HEK293 (cell line): ENCODE measurements around the gene SCFD2.

ENCODE experiments used
- CTCF ChIA-PET: fragments of 350-600 bp; formaldehyde crosslinking; extraction: SDS; loops from one replicate; lab custom pipeline; 2021; ENCODE audit warnings: antibody characterized with exemption; lab: Yijun Ruan, JAX
- POLR2A ChIA-PET: fragments of 300-600 bp; formaldehyde crosslinking; extraction: SDS; loops from one replicate; lab custom pipeline; 2020; ENCODE audit warnings: antibody characterized with exemption, inconsistent platforms; lab: Yijun Ruan, JAX
- H3K27ac ChIP-seq: fragments of 200-500 bp; sonication (Bioruptor generic); 2 replicates; pipeline ENCODE4 v1.5.1; 2014; ENCODE audit warnings: low read depth, low read length, control low read depth, inconsistent platforms; ENCODE audit errors: extremely low read depth
- H3K36me3 ChIP-seq, 2 experiments: fragments of 200-500 bp in 1 of 2; sonication (Bioruptor generic) in 1 of 2; 1 replicate in 1 of 2; 2 replicates in 1 of 2; pipeline ENCODE4 v1.5.1; 2014 to 2017; ENCODE audit warnings: inconsistent platforms in 2 of 2, low read length in 2 of 2; ENCODE audit not compliant: control insufficient read depth in 2 of 2, insufficient read depth in 1 of 2
- H3K4me1 ChIP-seq: fragments of 200-500 bp; sonication (Bioruptor generic); 2 replicates; pipeline ENCODE4 v1.5.1; 2014; ENCODE audit warnings: mild to moderate bottlenecking, low read length, inconsistent platforms; ENCODE audit not compliant: control insufficient read depth, insufficient read depth
- H3K4me3 ChIP-seq: 2 replicates; pipeline ENCODE4 v1.5.1; 2011; ENCODE audit warnings: low read depth, mild to moderate bottlenecking, control low read depth, low read length, moderate library complexity
- H3K9me3 ChIP-seq: fragments of 200-500 bp; sonication (Bioruptor generic); 2 replicates; pipeline ENCODE4 v1.5.1; 2014; ENCODE audit warnings: low read depth, low read length, inconsistent platforms; ENCODE audit not compliant: control insufficient read depth, insufficient read depth
- KLF9 ChIP-seq: fragments of 450-650 bp; formaldehyde crosslinking; IDR thresholded peaks from 2 replicates; pipeline ENCODE4 v1.5.1; 2016; ENCODE audit warnings: missing biosample characterization, missing genetic modification characterization, low read depth
- MYNN ChIP-seq: fragments of 450-650 bp; formaldehyde crosslinking; IDR thresholded peaks from 2 replicates; pipeline ENCODE4 v1.5.1; 2016; ENCODE audit warnings: missing biosample characterization, missing genetic modification characterization, borderline replicate concordance
- MZF1 ChIP-seq: fragments of 450-650 bp; formaldehyde crosslinking; IDR thresholded peaks from 2 replicates; pipeline ENCODE4 v1.5.1; 2017; ENCODE audit warnings: missing biosample characterization, missing genetic modification characterization, borderline replicate concordance
- SP7 ChIP-seq: fragments of 450-650 bp; formaldehyde crosslinking; IDR thresholded peaks from 2 replicates; pipeline ENCODE4 v1.5.1; 2016; ENCODE audit warnings: missing biosample characterization, missing genetic modification characterization
- TRIM28 ChIP-seq: IDR thresholded peaks from 2 replicates; pipeline ENCODE4 v1.6.1; 2011; ENCODE audit warnings: low read length, control low read depth, borderline replicate concordance
- ZNF138 ChIP-seq: fragments of 450-650 bp; formaldehyde crosslinking; IDR thresholded peaks from 2 replicates; pipeline ENCODE4 v1.5.1; 2016; ENCODE audit warnings: missing biosample characterization, missing genetic modification characterization, borderline replicate concordance
- ZNF248 ChIP-seq: fragments of 450-650 bp; formaldehyde crosslinking; IDR thresholded peaks from 2 replicates; pipeline ENCODE4 v1.5.1; 2017; ENCODE audit warnings: missing biosample characterization, missing genetic modification characterization
- ZNF274 ChIP-seq, 2 experiments: fragments of 200-500 bp in 1 of 2; fragments of 450-650 bp in 1 of 2; sonication (Bioruptor generic) in 1 of 2; formaldehyde crosslinking in 1 of 2; IDR thresholded peaks; 2 replicates each; pipeline versions ENCODE4 v1.5.1 to v1.6.1; 2014 to 2016; ENCODE audit warnings: borderline replicate concordance in 1 of 2, inconsistent platforms in 1 of 2, low read length in 1 of 2, missing biosample characterization in 1 of 2, missing genetic modification characterization in 1 of 2
- ZNF521 ChIP-seq: fragments of 450-650 bp; formaldehyde crosslinking; IDR thresholded peaks from 2 replicates; pipeline ENCODE4 v1.5.1; 2017; ENCODE audit warnings: missing biosample characterization, mild to moderate bottlenecking, missing genetic modification characterization
- ZNF529 ChIP-seq: fragments of 450-650 bp; formaldehyde crosslinking; IDR thresholded peaks from 2 replicates; pipeline ENCODE4 v1.5.1; 2017; ENCODE audit warnings: missing genetic modification characterization, missing biosample characterization; ENCODE audit not compliant: insufficient replicate concordance
- ZNF544 ChIP-seq: fragments of 450-650 bp; formaldehyde crosslinking; IDR thresholded peaks from 2 replicates; pipeline ENCODE4 v1.5.0; 2017; ENCODE audit warnings: missing biosample characterization, missing genetic modification characterization
- ZNF843 ChIP-seq: fragments of 450-650 bp; formaldehyde crosslinking; IDR thresholded peaks from 2 replicates; pipeline ENCODE4 v1.5.1; 2016; ENCODE audit warnings: missing biosample characterization, missing genetic modification characterization
- ZSCAN23 ChIP-seq: fragments of 450-650 bp; formaldehyde crosslinking; IDR thresholded peaks from 2 replicates; pipeline ENCODE4 v1.5.1; 2016; ENCODE audit warnings: missing biosample characterization, missing genetic modification characterization
- TF ChIP-seq, protein P1 (sequence below): fragments of 450-650 bp; formaldehyde crosslinking; IDR thresholded peaks from 2 replicates; pipeline ENCODE4 v1.5.1; 2017; ENCODE audit warnings: missing biosample characterization, missing genetic modification characterization
- TF ChIP-seq, protein P2 (sequence below): fragments of 450-650 bp; formaldehyde crosslinking; conservative IDR thresholded peaks from 2 replicates; pipeline ENCODE4 v1.5.1; 2016; ENCODE audit warnings: low read depth, missing biosample characterization, missing genetic modification characterization
- TF ChIP-seq, protein P3 (sequence below): fragments of 450-650 bp; formaldehyde crosslinking; IDR thresholded peaks from 2 replicates; pipeline ENCODE4 v1.5.1; 2017; ENCODE audit warnings: missing biosample characterization, missing genetic modification characterization

SCFD2 gene

DNA sequence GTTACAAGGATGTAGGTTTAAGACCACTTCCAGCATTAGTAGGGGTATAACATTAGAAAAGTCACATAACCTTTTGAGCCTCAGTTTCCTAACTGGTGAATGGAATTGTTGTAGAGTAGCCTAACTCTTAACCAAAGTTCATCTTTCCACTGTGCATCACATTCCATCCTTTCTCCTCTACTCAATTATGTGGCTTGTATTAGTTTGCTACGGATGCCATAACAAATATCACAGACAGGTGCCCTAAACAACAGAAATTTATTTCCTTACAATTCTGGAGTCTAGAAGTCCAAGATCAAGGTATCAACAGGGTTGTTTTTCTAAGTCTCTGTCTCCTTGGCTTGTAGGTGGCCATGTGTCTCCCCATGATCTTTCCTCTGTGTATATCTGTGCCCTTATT lies 271.8 kb downstream of the SCFD2 start:
- no peaks in the 10 kb centered on the region for H3K36me3 ChIP-seq
- TF ChIP-seq ZNF138 (tag by site-specific recombination) (no peak), MZF1 (tag by site-specific recombination) (no peak)
- TF ChIP-seq, protein P1, sequence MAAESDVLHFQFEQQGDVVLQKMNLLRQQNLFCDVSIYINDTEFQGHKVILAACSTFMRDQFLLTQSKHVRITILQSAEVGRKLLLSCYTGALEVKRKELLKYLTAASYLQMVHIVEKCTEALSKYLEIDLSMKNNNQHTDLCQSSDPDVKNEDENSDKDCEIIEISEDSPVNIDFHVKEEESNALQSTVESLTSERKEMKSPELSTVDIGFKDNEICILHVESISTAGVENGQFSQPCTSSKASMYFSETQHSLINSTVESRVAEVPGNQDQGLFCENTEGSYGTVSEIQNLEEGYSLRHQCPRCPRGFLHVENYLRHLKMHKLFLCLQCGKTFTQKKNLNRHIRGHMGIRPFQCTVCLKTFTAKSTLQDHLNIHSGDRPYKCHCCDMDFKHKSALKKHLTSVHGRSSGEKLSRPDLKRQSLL (tag by site-specific recombination): no peak
- TF ChIP-seq, protein P2, sequence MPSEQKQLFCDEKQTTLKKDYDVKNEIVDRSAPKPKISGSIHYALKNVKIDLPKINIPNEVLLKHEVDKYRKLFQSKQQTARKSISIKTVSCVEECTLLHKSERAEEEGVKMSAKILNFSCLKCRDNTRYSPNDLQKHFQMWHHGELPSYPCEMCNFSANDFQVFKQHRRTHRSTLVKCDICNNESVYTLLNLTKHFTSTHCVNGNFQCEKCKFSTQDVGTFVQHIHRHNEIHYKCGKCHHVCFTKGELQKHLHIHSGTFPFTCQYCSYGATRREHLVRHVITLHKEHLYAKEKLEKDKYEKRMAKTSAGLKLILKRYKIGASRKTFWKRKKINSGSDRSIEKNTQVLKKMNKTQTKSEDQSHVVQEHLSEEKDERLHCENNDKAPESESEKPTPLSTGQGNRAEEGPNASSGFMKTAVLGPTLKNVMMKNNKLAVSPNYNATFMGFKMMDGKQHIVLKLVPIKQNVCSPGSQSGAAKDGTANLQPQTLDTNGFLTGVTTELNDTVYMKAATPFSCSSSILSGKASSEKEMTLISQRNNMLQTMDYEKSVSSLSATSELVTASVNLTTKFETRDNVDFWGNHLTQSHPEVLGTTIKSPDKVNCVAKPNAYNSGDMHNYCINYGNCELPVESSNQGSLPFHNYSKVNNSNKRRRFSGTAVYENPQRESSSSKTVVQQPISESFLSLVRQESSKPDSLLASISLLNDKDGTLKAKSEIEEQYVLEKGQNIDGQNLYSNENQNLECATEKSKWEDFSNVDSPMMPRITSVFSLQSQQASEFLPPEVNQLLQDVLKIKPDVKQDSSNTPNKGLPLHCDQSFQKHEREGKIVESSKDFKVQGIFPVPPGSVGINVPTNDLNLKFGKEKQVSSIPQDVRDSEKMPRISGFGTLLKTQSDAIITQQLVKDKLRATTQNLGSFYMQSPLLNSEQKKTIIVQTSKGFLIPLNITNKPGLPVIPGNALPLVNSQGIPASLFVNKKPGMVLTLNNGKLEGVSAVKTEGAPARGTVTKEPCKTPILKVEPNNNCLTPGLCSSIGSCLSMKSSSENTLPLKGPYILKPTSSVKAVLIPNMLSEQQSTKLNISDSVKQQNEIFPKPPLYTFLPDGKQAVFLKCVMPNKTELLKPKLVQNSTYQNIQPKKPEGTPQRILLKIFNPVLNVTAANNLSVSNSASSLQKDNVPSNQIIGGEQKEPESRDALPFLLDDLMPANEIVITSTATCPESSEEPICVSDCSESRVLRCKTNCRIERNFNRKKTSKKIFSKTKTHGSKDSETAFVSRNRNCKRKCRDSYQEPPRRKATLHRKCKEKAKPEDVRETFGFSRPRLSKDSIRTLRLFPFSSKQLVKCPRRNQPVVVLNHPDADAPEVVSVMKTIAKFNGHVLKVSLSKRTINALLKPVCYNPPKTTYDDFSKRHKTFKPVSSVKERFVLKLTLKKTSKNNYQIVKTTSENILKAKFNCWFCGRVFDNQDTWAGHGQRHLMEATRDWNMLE (tag by site-specific recombination): no peak
- H3K4me3 ChIP-seq: no peak overlapping the region
- ChIA-PET CTCF (no interaction called here), POLR2A (no interaction called here)
- H3K27ac ChIP-seq: no peak overlapping the region
- H3K9me3 ChIP-seq: no peaks in the 10 kb centered on the region
- no peaks in the 10 kb centered on the region for H3K4me1 ChIP-seq

DNA sequence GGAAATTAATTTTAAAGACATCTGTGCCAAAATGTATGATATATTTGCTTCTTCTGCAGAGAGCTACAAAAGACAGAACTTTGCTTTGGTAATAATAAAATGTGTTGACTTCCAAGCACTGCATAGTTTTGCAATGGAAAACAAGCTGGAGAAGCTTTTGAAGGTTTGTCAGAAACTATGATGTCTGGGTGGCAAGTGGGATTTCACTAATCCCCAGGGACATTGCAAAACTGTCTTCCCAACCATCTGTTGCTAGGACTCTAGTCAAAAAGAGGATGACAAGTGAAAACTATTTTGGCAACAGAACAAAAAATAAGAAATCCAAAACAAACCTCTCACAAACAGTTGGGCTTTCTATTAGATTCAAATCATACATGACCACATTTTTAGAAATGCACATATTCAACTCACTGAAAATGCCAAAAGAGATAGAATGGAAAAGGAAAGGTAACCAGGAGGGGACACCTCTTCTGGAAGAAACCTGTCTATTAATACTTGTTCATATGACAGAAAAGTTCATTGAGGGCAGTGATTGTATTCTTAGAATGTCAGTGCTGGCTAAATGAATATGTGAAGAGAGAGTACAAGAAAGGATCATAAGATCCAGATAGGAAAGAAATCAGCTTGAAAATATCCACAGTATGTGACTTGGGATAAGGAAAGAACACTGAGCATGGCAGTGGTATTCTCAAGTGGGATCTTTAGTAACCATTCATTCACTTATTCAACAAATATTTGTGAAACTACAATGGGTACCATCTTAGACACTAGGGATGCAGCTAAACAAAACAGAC lies 275.7 kb downstream of the SCFD2 start:
- Histone ChIP-seq H3K27ac (no peak overlapping the region), H3K9me3 (no peaks in the 10 kb centered on the region), H3K4me3 (no peak overlapping the region)
- CTCF ChIA-PET: interaction anchor here (0.6 kb wide), 1 partner anchor 9 kb away, joined by 3 read pairs; no protein-coding TSS in a partner anchor
- TF ChIP-seq, protein P2 (tag by site-specific recombination): no peak
- TF ChIP-seq ZNF544 (tag by site-specific recombination): no peak
- no peak for TF ChIP-seq ZNF248 (tag by site-specific recombination)
- TF ChIP-seq, protein P1 (tag by site-specific recombination): no peak
- no peak for TF ChIP-seq ZNF521 (tag by site-specific recombination)
- TF ChIP-seq TRIM28: no peak
- TF ChIP-seq SP7 (tag by site-specific recombination): no peak
- no peak for TF ChIP-seq ZSCAN23 (tag by site-specific recombination)
- no peak for TF ChIP-seq ZNF843 (tag by site-specific recombination)
- TF ChIP-seq MYNN (tag by site-specific recombination): no peak
- TF ChIP-seq ZNF529 (tag by site-specific recombination): no peak
- no peak for TF ChIP-seq KLF9 (tag by site-specific recombination)
- TF ChIP-seq, protein P3, sequence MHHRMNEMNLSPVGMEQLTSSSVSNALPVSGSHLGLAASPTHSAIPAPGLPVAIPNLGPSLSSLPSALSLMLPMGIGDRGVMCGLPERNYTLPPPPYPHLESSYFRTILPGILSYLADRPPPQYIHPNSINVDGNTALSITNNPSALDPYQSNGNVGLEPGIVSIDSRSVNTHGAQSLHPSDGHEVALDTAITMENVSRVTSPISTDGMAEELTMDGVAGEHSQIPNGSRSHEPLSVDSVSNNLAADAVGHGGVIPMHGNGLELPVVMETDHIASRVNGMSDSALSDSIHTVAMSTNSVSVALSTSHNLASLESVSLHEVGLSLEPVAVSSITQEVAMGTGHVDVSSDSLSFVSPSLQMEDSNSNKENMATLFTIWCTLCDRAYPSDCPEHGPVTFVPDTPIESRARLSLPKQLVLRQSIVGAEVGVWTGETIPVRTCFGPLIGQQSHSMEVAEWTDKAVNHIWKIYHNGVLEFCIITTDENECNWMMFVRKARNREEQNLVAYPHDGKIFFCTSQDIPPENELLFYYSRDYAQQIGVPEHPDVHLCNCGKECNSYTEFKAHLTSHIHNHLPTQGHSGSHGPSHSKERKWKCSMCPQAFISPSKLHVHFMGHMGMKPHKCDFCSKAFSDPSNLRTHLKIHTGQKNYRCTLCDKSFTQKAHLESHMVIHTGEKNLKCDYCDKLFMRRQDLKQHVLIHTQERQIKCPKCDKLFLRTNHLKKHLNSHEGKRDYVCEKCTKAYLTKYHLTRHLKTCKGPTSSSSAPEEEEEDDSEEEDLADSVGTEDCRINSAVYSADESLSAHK (tag by site-specific recombination): no peak
- TF ChIP-seq ZNF274 (IDR thresholded peaks at IDR 0.05; ENCODE audit: low read length): no peak
- TF ChIP-seq ZNF274 (tag by site-specific recombination; IDR thresholded peaks at IDR 0.05; ENCODE audit: borderline replicate concordance): no peak
- TF ChIP-seq, all 188 proteins: peak for 0
- POLR2A ChIA-PET: no interaction called here
- no peaks in the 10 kb centered on the region for H3K36me3 ChIP-seq
- no peaks in the 10 kb centered on the region for H3K4me1 ChIP-seq
